Keratinocyte (primary cell): ENCODE data around the gene RNH1. TPM values are rescaled to one million over a fixed set of nuclear protein-coding genes. Genes with fewer than 3 reads are reported as not detected.

Experiments used
- DNase-seq: peaks from one replicate; pipeline ENCODE4 v3.0.0-alpha.2; 2011; ENCODE audit warnings: low read depth, missing footprints, low spot score
- FAIRE-seq: peaks from 2 replicates; lab custom pipeline; 2011; peaks lifted over from hg19 to GRCh38; lab: Jason Lieb, UNC
- H2AFZ ChIP-seq: 2 replicates; pipeline ENCODE4 v1.6.0; 2012; ENCODE audit warnings: low read length, control low read depth, inconsistent platforms; ENCODE audit not compliant: control insufficient read depth
- H3K27ac ChIP-seq: 2 replicates; pipeline ENCODE4 v1.5.1; 2011; ENCODE audit warnings: low read length; ENCODE audit not compliant: control insufficient read depth, insufficient read depth
- H3K27me3 ChIP-seq: 3 replicates; pipeline ENCODE4 v1.6.0; 2011; ENCODE audit warnings: low read length; ENCODE audit not compliant: control insufficient read depth, insufficient read depth; ENCODE audit errors: extremely low read depth
- H3K36me3 ChIP-seq, 2 experiments: 2 replicates in 1 of 2; 3 replicates in 1 of 2; pipeline ENCODE4 v1.5.1; 2011; ENCODE audit warnings: low read length in 2 of 2, mild to moderate bottlenecking in 1 of 2; ENCODE audit not compliant: control insufficient read depth in 2 of 2, insufficient read depth in 2 of 2; ENCODE audit errors: extremely low read depth in 1 of 2
- H3K4me1 ChIP-seq: 3 replicates; pipeline ENCODE4 v1.5.1; 2011; ENCODE audit warnings: low read length; ENCODE audit not compliant: control insufficient read depth, insufficient read depth; ENCODE audit errors: extremely low read depth
- H3K4me2 ChIP-seq: 3 replicates; pipeline ENCODE4 v1.6.0; 2011; ENCODE audit warnings: low read depth, low read length; ENCODE audit not compliant: control insufficient read depth, insufficient read depth; ENCODE audit errors: extremely low read depth
- H3K4me3 ChIP-seq, 3 experiments: fragments of 200-600 bp in 1 of 3; sonication (generic) in 1 of 3; 2 replicates in 2 of 3; 3 replicates in 1 of 3; pipeline ENCODE4 v1.5.1; 2011 to 2016; ENCODE audit warnings: low read length in 3 of 3, mild to moderate bottlenecking in 3 of 3, control low read depth in 2 of 3, inconsistent platforms in 1 of 3, low read depth in 1 of 3, mixed read lengths in 1 of 3, mixed run types in 1 of 3, moderate library complexity in 1 of 3; ENCODE audit not compliant: control insufficient read depth in 2 of 3, insufficient read depth in 2 of 3; ENCODE audit errors: extremely low read depth in 1 of 3
- H3K79me2 ChIP-seq: 2 replicates; pipeline ENCODE4 v1.6.0; 2012; ENCODE audit warnings: low read length; ENCODE audit not compliant: control insufficient read depth, insufficient read depth
- H3K9ac ChIP-seq: 3 replicates; pipeline ENCODE4 v1.6.0; 2011; ENCODE audit warnings: low read length; ENCODE audit not compliant: control insufficient read depth, insufficient read depth; ENCODE audit errors: extremely low read depth
- H3K9me1 ChIP-seq: 3 replicates; pipeline ENCODE4 v1.6.0; 2011; ENCODE audit warnings: low read length; ENCODE audit not compliant: control insufficient read depth, insufficient read depth; ENCODE audit errors: extremely low read depth
- H3K9me3 ChIP-seq: 2 replicates; pipeline ENCODE4 v1.5.1; 2012; ENCODE audit warnings: low read depth, low read length; ENCODE audit not compliant: control insufficient read depth
- H4K20me1 ChIP-seq: 3 replicates; pipeline ENCODE4 v1.6.0; 2011; ENCODE audit warnings: low read length; ENCODE audit not compliant: control insufficient read depth, insufficient read depth; ENCODE audit errors: extremely low read depth
- CTCF ChIP-seq, 3 experiments: IDR thresholded peaks in 1 of 3; conservative IDR thresholded peaks in 1 of 3; optimal IDR thresholded peaks in 1 of 3; 2 replicates in 2 of 3; 3 replicates in 1 of 3; pipeline versions ENCODE3 to v1.5.1; 2011; ENCODE audit warnings: low read length in 3 of 3, mild to moderate bottlenecking in 3 of 3, moderate library complexity in 2 of 3, control low read depth in 1 of 3, inconsistent platforms in 1 of 3; ENCODE audit not compliant: insufficient read depth in 2 of 3; ENCODE audit errors: extremely low read depth in 1 of 3
- EZH2 ChIP-seq: IDR thresholded peaks from one replicate; pipeline ENCODE4 v1.6.1; 2012; ENCODE audit warnings: inconsistent platforms, mild to moderate bottlenecking, low read length, moderate library complexity
- dilution Hi-C: fragments of 300-500 bp; cut with MboI; formaldehyde crosslinking; loops from one replicate; pipeline ENCODE4 v1.7.0; 2020; ENCODE audit warnings: low sequenced_read_pairs; ENCODE audit not compliant: extremely low pct_ligation_motif_present
- polyA plus RNA-seq, 5 experiments: library from polyadenylated mRNA; depleted of rRNA in 3 of 5; stranded (reverse) in 3 of 5; stranded (forward) in 1 of 5; unstranded in 1 of 5; fragments of >200 nt; gene quantifications; 1 replicate in 1 of 5; 2 replicates in 3 of 5; 3 replicates in 1 of 5; pipeline versions ENCODE4 v1.2.1 to v1.2.3, GENCODE V29; 2011 to 2012; ENCODE audit warnings: missing spikeins in 2 of 5, low read depth in 1 of 5, low replicate concordance in 1 of 5

RNH1 gene
- polyA plus RNA-seq, 1 donor (not counting 4 experiments of a cell fraction or from before 2014, with no cell fraction given) = 92.0 TPM

- no peaks in the 10 kb centered on the region for H3K27me3 ChIP-seq
- peaks cover 42% of the 10 kb centered on the region for H3K79me2 ChIP-seq
- no peaks in the 10 kb centered on the region for H3K9me1 ChIP-seq
- FAIRE-seq (no peak), DNase-seq (no peak)
- no peaks in the 10 kb centered on the region for H3K4me1 ChIP-seq
- H2AFZ ChIP-seq = no peak overlapping the region
- peaks cover 0 to 14% of the 10 kb centered on the region in 2 experiments for H3K36me3 ChIP-seq
- TF ChIP-seq EZH2 = no peak
- no peak for TF ChIP-seq CTCF (optimal IDR thresholded peaks at IDR 0.05 in 1 of 3, IDR thresholded peaks at IDR 0.05 in 1 of 3, conservative IDR thresholded peaks at IDR 0.05 in 1 of 3; ENCODE audit: extremely low read depth in 1 of 3, insufficient read depth in 2 of 3, low read length in 3 of 3)
- no peak overlapping the region for H3K4me3 ChIP-seq
- no peaks in the 10 kb centered on the region for H3K9me3 ChIP-seq
- no peak overlapping the region for H3K4me2 ChIP-seq
- no peak overlapping the region for H3K9ac ChIP-seq
- H3K27ac ChIP-seq = no peak overlapping the region
- no peaks in the 10 kb centered on the region for H4K20me1 ChIP-seq
- dilution Hi-C loops = no loop called here
Observed at GRCh38 chr11:473415-473814, 33.6 kb downstream of the RNH1 start.

GRCh38 chr11:472816-473215 lies 34.2 kb downstream of the RNH1 start:
- no peak overlapping the region for H3K27ac ChIP-seq
- no peak for DNase-seq
- H3K9me3 ChIP-seq = no peaks in the 10 kb centered on the region
- H3K9me1 ChIP-seq = no peaks in the 10 kb centered on the region
- H3K27me3 ChIP-seq = no peaks in the 10 kb centered on the region
- no peaks in the 10 kb centered on the region for H3K4me1 ChIP-seq
- no peak overlapping the region for H3K9ac ChIP-seq
- dilution Hi-C loops = no loop called here
- FAIRE-seq = no peak
- no peak overlapping the region for H2AFZ ChIP-seq
- no peak overlapping the region for H3K4me2 ChIP-seq
- TF ChIP-seq EZH2 = no peak
- TF ChIP-seq CTCF (optimal IDR thresholded peaks at IDR 0.05 in 1 of 3, IDR thresholded peaks at IDR 0.05 in 1 of 3, conservative IDR thresholded peaks at IDR 0.05 in 1 of 3; ENCODE audit: extremely low read depth in 1 of 3, insufficient read depth in 2 of 3, low read length in 3 of 3) = no peak
- H3K79me2 ChIP-seq = peaks cover 42% of the 10 kb centered on the region
- no peak overlapping the region for H3K4me3 ChIP-seq
- peaks cover 0 to 14% of the 10 kb centered on the region in 2 experiments for H3K36me3 ChIP-seq
- no peaks in the 10 kb centered on the region for H4K20me1 ChIP-seq
